NCI-H526 (cell line): ENCODE data around the gene SLC17A9.
A peak's percentile ranks its signal among the peaks of the same experiment; 100 is the strongest.

Experiments used
- DNase-seq, 2 experiments: peaks; one replicate each; lab custom pipeline; 2025; lab: John Stamatoyannopoulos, UW

The SLC17A9 gene

DNA sequence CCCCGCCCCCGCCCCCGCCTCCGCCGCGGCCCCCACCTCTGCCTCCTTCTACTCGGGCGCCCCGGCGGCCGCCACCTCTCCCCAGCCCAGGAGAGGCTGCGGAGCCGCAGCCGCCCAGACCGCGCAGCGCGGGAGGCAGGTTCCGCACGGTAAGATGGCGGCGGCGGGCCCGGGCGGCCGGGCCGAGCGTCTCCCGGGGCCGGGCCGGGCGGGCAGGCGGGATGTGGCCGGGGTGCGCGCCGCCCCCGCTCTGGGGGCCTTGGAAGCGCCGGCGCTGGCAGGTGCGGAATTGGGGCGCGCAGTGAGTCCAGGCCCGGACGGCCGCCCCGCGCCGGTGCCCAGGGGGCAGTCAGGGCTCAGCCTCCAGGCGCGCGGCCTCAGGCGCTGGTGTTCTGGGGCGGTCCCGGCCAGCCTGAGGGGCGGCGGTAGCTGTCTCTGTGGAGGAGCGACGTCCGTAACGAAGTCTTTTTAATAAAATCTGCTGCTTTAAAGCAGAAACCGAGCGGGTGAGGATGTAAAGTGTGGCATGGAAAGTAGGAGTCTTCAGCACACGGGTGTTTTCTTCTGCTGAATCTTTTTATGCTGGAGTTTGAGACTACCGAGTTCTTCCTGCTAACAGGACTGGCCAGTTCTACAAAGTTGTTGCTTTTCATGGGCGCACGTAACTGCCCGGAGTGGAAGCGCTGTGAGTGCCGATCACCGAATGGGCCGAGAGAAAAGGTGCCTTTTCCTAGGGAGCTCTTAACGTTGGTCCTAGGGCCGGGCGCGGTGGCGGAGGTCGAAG, 14.2 kb upstream of the SLC17A9 start, which contains the start of gene GID8:
Gene GID8, plus strand, starts transcription at position 43 of the 784 bp plus-strand sequence. CDS start 3,356 bp downstream, outside the sequence.
- peak; percentile 41 to 69 for DNase-seq

DNA sequence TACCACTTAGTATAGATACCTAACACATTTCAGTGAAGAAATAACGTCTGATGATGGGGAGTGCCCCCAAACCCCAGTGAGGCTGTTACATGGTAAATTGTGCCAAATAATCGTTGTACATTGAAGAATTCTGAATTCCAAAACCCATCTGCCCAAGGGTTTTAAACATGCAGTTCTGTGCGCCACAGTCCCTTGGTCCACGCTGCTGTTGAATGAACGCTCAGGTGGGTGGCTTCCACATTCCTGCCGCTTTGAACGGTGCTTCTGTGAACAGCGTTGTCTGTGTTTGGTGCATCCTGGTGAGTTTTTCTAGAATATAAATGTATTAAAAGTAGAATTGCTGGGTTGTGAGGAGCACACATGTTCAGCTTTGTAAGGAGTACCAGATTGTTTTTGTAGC, 11.6 kb upstream of the SLC17A9 start:
- DNase-seq, result no peak

- no peak for DNase-seq
These were observed 10.7 kb upstream of the SLC17A9 start for GRCh38 chr20:62941792-62942191.

GRCh38 chr20:62942456-62942855, 10.1 kb upstream of the SLC17A9 start:
- no peak for DNase-seq

DNA sequence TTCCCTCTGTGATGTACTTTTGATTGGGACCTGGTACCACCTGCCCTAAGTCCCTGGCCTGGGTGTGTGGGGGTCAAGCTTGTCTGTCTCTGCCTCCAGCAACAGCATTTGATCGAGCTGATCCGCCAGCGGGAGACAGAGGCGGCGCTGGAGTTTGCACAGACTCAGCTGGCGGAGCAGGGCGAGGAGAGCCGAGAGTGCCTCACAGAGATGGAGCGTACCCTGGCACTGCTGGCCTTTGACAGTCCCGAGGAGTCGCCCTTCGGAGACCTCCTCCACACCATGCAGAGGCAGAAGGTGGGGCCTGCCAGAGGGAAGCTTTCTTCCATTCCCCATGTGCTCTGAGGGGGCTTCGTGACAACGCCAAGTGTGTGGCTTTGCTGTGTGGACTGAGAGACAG, 9.1 kb upstream of the SLC17A9 start:
- DNase-seq, result no peak

- DNase-seq, result no peak
These were observed 8.3 kb upstream of the SLC17A9 start for GRCh38 chr20:62944184-62944583.

GRCh38 chr20:62944746-62945145, 7.8 kb upstream of the SLC17A9 start:
- DNase-seq, result no peak

GRCh38 chr20:62945771-62946339, 6.7 kb upstream of the SLC17A9 start:
- no peak for DNase-seq

DNA sequence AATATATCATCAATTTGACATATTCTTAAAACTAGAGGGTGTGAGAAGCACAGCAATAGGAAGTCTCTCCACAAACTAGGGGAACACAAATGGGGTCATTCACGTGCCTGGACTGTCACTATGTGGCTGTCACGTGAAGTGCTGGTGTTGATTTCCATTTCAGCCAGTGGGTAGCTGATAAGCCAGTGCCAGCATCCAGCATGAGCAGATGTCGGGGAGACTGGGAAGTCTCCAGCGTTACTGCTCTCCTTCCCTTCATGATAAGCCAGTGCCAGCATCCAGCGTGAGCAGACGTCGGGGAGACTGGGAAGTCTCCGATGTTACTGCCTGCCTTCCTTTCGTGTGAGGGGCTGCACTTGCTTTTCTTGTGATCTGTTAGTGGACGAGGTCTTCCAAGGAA, 5.6 kb upstream of the SLC17A9 start:
- no peak for DNase-seq

GRCh38 chr20:62947532-62948300, 4.8 kb upstream of the SLC17A9 start:
- DNase-seq, result no peak

GRCh38 chr20:62949153-62949821, 3.2 kb upstream of the SLC17A9 start:
- no peak for DNase-seq

- no peak for DNase-seq
These were observed 2.5 kb upstream of the SLC17A9 start for GRCh38 chr20:62949962-62950361.

DNA sequence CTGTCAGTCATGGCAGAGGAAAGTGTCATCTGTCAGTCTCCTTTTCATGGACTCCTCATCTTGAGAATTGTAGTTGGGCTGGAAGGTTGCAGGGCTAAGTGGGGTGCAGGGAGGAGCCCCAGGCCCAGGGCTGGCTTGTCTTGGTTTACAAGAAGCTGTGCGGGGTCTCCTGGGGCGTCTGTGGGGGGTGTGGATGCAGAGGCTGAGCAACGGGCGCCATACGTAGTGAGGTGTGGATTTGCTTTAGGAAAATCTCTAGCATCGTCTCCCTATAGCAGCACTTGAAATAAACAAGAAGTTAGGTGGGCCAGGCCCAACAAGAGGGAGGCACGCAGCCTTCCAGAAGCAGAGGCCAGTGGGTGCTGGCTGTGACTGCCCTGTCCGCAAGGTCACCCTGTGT, 1.8 kb upstream of the SLC17A9 start:
- DNase-seq, result no peak

DNA sequence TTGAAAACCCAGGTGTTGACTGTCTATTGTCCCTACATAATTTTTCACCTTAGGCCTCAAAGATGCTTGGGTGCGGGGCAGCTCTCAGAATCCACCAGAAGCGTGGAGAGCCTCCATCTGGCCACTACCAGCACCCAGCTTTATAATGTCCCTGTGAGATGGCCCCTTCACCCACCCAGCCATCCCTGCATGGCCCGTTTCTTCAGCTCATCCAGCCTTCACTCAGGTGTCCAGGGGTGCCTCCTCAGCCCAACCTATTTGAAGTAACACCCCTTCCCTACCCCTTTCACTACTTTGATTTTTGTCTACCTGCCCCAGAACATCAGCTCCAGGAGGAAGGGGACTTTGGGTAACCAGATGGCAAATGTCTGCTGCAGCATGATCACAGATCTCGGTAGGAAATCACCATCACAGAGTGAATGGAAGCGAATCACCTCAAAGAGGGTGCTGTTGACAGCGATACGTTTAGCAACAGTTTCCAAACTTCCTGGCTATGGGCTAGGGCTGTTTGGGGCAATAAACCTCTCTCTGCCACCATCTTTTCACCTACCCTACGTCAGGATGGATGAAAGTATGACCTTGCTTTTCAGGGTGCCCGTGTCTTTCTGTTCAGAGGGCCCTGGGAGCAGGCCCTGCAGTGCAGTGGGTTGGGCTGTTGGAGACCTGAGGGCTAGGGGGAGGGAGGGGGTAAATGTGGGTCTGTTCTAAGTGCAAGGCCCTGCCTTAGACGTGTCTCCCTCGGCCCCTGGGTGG, 1.2 kb upstream of the SLC17A9 start:
- no peak for DNase-seq

DNA sequence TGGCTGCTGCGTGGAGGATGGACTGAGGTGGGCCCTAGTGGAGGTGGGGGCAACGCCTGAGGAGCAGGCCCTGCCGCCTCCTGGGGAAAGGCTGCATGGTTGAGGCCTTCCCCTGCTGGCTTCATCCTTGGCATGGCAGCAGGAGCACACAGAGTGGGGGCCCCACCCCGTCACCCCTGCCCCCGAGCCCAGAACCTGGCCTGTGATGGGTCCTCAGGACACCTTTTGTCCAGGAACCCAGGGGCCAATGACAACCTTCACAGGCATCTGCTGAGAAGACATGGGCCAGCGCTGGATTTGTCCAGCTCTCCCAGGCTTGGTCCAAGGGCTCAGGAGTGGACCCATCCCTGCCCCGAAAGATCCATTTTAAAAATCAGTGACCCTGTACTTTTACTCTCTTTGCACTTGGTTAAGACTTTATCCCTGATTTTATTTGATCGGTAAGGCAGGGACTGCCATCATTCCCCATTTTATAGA, 575 bp upstream of the SLC17A9 start:
- DNase-seq, result no peak

DNA sequence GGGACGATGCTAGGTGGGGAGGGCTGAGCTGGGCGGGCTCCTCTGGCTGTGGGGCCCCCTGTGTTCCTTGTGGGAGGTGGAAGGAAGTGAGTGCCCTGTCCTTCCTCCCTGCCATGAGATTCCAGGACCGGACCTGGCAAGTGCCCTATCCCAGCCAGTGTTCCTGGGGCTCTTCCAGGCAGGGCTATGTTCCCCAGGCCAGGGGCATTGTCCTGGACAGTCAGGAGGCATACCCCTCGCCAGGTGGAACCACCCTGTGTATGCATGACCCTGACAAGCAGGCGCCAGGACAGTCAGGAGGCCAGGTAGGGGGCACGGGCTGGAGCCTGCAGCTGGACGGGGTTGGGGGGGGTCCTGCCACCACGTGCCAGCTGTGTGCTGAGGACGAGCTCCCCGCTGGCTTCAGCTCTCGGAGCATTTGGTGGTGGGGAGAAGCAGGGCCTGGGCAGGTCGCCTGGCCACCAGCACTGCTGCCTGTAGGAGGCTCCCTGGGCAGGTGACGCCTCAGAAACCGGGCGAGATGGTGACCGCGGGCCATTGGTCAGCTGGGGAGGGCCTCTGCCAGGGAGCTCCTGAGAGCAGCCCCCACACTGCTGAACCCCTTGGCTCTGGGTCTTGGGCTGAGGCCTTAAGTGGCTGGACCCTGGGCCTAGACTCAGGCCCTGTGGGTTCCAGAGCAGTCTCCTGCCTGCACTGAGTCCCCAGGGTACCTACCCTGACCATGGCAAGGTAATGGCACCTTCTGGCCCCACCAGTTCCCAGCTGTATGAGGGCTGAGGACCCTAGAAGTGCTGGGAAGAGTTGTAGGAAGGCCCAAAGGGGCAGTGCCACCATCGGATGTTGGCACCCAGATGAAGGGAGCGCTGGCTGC, 694 bp downstream of the SLC17A9 start:
- no peak for DNase-seq

DNA sequence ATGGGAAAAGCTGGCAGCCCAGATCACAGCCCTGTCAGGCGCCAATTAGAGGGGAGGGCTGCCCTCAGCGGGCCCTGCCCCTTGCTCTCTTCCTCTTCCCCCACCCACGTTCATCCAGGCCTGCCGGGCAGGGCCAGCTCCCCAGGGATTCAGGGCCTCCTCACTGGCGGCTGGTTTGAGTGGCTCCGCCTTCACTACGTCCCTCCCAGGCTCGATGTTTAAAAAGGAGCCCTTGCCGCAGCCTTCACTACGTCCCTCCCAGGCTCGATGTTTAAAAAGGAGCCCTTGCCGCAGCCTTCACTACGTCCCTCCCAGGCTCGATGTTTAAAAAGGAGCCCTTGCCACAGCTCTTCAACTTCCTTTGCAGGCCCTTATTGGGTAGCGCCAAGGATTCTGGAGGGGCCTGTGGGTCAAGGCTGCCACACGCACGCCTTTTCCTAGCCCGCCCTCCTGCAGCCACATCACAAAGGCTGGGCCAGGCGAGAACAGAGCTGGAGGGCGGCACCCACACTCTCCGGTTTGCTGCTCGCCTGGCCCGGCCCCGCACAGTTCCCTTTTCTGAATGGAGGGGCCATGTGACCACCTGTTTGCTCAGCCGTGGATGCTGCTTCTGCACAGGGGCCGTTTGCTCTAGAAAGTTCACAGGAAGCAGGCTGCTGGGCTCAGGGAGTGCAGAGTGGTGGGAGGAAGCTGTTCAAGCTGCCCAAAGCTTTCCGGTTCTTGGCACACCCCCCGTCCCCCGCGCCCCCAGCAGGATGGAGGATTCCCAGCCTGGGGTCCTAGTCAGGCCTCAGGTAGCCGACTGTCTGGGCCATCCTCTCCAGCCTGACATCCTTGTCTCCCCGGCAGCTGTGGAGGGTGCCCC, 1.6 kb downstream of the SLC17A9 start:
- peak; percentile 82 to 96 for DNase-seq

- no peak for DNase-seq
These were observed 3.2 kb downstream of the SLC17A9 start for GRCh38 chr20:62955519-62956386.
